ENCODE results near the gene SCN2B. TPM values are rescaled to one million over a fixed set of nuclear protein-coding genes. Genes with fewer than 3 reads are reported as not detected.

Gene SCN2B
- polyA plus RNA-seq, 2 donors = 0.06 to 0.19 TPM

DNA sequence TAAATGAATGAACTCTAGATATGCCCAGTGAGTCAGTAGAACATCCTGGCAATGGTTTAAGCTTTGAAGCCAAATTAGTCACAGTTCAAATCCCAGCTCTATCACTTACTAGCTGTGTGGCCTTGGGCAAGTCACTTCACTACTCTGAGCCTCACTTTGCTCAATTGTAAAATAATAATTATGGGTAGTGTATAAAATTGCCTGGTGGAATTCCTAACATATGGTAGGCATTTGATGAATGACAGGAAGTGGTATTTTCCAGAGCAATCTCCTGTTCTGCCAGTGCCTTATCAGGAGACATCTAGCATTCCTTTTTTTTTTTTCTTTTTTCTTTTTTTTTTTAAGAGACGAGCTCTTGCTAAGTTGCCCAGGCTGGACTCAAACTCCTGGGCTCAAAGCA is 36.9 kb downstream of the SCN2B start:
- H3K27ac ChIP-seq (ENCODE audit: low read depth in 2 of 2, low read length in 1 of 2) = no peak overlapping the region
- no peaks in the 10 kb centered on the region for H3K36me3 ChIP-seq (ENCODE audit: control insufficient read depth in 2 of 2, insufficient read depth in 2 of 2, low read length in 1 of 2)
- H3K27me3 ChIP-seq (ENCODE audit: control insufficient read depth in 1 of 2, insufficient read depth in 2 of 2, low read length in 2 of 2) = no peaks in the 10 kb centered on the region
- no peaks in the 10 kb centered on the region for H3K9me3 ChIP-seq (ENCODE audit: control insufficient read depth in 2 of 2, insufficient read depth in 1 of 2, low read depth in 1 of 2, low read length in 1 of 2)
- no peaks in the 10 kb centered on the region for H3K4me1 ChIP-seq (ENCODE audit: control insufficient read depth in 2 of 2, insufficient read depth in 2 of 2, low read length in 1 of 2)
- H3K4me3 ChIP-seq (ENCODE audit: low read depth in 1 of 2, low read length in 2 of 2) = no peak overlapping the region
- 50 to 62% methylated on average over 1 of the region's 1 CpG for WGBS, 2 donors

DNA sequence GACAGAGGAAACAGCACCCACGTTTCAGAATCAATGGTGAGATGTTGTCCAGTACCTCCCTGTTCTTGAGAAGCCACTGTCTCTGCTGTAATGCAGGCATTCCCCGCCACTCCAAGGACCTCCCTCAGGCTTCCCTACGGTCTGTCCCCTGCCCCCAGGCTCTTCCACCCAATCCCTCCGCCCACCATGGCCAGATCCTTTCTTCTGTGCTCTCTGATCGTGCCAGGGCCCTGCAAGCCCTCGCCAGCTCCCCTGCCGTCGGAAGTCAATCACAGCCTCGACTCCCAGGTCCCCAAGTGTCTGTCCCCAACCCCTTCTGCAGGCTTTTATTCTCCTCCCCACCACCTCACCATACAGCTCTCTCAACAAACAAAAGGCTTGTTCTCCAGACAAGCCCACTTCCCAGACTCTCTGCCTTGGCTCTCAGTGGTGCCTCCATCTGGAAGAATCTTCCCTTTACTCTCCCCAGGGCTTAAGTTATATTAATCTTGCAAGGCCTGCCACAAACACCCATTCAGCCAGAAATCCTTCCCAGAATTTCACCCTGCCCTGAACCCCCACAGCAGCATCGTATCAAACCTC is 37.5 kb downstream of the SCN2B start:
- Histone ChIP-seq H3K9me3 (ENCODE audit: control insufficient read depth in 2 of 2, insufficient read depth in 1 of 2, low read depth in 1 of 2, low read length in 1 of 2) (no peaks in the 10 kb centered on the region), H3K4me1 (ENCODE audit: control insufficient read depth in 2 of 2, insufficient read depth in 2 of 2, low read length in 1 of 2) (no peaks in the 10 kb centered on the region), H3K27ac (ENCODE audit: low read depth in 2 of 2, low read length in 1 of 2) (no peak overlapping the region), H3K36me3 (ENCODE audit: control insufficient read depth in 2 of 2, insufficient read depth in 2 of 2, low read length in 1 of 2) (no peaks in the 10 kb centered on the region), H3K27me3 (ENCODE audit: control insufficient read depth in 1 of 2, insufficient read depth in 2 of 2, low read length in 2 of 2) (no peaks in the 10 kb centered on the region), H3K4me3 (ENCODE audit: low read depth in 1 of 2, low read length in 2 of 2) (no peak overlapping the region)
- WGBS, 2 donors = 62 to 63% methylated on average over 8 to 10 of the region's 10 CpGs

DNA sequence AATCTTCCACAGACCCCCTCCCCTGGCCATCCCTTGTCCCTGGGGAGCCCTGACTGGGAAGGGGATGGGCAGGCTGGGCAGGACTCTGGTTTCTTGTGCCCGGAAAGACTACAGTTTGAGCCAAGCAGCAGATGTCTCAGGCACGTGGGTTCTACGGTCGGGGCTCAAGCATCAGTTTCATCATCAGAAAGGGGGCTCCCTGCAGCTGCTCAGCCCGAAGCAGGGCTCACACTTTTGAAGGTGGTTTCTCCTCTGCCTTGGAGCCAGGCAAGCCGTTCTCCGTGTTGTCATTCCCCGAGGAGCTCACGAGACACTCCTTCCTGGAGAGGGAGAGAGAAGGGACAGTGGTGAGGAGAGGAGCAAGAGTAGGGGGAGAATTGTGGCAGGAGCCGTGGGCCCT is 39.6 kb downstream of the SCN2B start:
- H3K4me3 ChIP-seq (ENCODE audit: low read depth in 1 of 2, low read length in 2 of 2) = no peak overlapping the region
- peaks cover 0 to 3% of the 10 kb centered on the region in 2 donors for H3K4me1 ChIP-seq (ENCODE audit: control insufficient read depth in 2 of 2, insufficient read depth in 2 of 2, low read length in 1 of 2)
- H3K9me3 ChIP-seq (ENCODE audit: control insufficient read depth in 2 of 2, insufficient read depth in 1 of 2, low read depth in 1 of 2, low read length in 1 of 2) = no peaks in the 10 kb centered on the region
- H3K36me3 ChIP-seq (ENCODE audit: control insufficient read depth in 2 of 2, insufficient read depth in 2 of 2, low read length in 1 of 2) = no peaks in the 10 kb centered on the region
- H3K27ac ChIP-seq (ENCODE audit: low read depth in 2 of 2, low read length in 1 of 2) = no peak overlapping the region
- 77 to 84% methylated on average over 10 of the region's 10 CpGs for WGBS, 2 donors
- no peaks in the 10 kb centered on the region for H3K27me3 ChIP-seq (ENCODE audit: control insufficient read depth in 1 of 2, insufficient read depth in 2 of 2, low read length in 2 of 2)

DNA sequence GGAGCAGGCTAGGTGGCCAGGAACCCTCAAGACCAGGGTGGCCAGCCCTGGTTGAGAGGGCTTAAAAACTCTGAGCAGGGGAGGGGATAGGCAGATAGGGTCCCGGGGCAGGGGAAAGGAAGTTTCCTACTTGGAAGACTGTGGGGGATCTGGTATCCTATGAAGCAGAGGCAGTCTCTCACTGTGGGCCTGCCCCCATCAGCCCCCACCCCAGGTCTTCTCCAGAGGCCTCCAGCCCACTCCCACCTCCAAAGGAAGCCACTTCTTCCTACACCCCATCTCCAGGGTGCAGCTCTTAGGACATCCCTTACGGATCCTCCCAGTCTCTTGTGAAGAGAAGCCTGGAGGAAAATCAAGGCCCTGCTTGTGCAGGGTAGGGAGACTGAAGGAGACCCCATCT is 40.1 kb downstream of the SCN2B start:
- H3K27ac ChIP-seq (ENCODE audit: low read depth in 2 of 2, low read length in 1 of 2) = no peak overlapping the region
- 88 to 92% methylated on average over 2 of the region's 2 CpGs for WGBS, 2 donors
- no peaks in the 10 kb centered on the region for H3K9me3 ChIP-seq (ENCODE audit: control insufficient read depth in 2 of 2, insufficient read depth in 1 of 2, low read depth in 1 of 2, low read length in 1 of 2)
- no peaks in the 10 kb centered on the region for H3K36me3 ChIP-seq (ENCODE audit: control insufficient read depth in 2 of 2, insufficient read depth in 2 of 2, low read length in 1 of 2)
- peaks cover 0 to 3% of the 10 kb centered on the region in 2 donors for H3K4me1 ChIP-seq (ENCODE audit: control insufficient read depth in 2 of 2, insufficient read depth in 2 of 2, low read length in 1 of 2)
- no peaks in the 10 kb centered on the region for H3K27me3 ChIP-seq (ENCODE audit: control insufficient read depth in 1 of 2, insufficient read depth in 2 of 2, low read length in 2 of 2)
- no peak overlapping the region for H3K4me3 ChIP-seq (ENCODE audit: low read depth in 1 of 2, low read length in 2 of 2)

DNA sequence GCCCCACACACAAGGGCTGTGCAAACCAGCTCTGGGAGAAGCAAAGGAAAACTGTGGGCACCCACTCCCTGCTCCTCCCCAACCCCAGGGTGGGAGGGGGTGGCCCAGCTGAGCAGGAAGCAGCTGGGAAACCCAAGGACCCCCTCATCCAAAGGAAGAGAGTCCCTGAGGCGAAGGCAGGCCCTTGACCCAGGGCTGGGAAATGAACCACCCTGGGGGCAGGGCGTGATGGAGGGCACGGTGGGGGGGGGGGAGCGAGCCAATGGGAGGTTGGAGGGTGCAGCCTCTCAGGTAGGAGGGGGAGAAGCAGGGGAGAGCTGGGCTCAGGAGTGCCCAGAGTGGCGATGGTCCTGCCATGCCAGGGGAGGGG is 40.7 kb downstream of the SCN2B start:
- no peaks in the 10 kb centered on the region for H3K27me3 ChIP-seq (ENCODE audit: control insufficient read depth in 1 of 2, insufficient read depth in 2 of 2, low read length in 2 of 2)
- 75 to 83% methylated on average over 5 of the region's 5 CpGs for WGBS, 2 donors

DNA sequence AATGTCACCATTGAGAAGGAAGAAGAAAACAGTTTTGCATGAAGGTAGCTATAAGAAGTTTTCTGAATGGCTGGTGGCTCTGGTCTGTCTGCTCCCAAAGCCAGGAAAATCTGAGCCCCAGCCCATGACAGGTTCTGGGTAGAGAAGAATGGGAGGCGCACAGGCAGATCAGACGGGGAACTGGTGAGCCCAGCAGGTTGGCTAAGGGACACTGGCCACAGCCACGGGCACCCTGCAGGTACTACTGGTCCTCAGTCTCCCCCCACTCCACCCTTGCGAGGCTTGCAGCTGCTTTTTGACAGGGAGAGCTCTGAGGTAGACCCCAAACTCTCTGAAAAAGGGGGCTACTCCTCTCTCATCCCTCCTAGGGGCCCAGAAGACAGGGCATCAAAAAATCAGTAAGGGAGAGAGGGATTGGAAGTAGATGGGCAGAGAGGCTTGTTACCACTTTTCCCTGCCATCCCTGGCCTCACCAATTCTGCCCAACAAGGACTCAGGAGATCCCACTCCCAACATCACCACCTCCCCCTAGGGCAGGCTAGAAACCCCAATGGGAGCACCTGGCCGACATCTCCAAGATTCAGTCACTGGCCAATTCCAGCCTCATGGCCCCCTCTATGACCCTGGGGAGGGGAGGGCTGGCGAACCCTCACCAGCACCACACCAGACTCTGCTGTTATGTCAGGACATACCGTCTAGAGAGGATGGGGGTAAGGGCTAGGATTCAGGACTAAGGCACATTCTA is 41.2 kb downstream of the SCN2B start:
- Histone ChIP-seq H3K9me3 (ENCODE audit: control insufficient read depth in 2 of 2, insufficient read depth in 1 of 2, low read depth in 1 of 2, low read length in 1 of 2) (no peaks in the 10 kb centered on the region), H3K4me1 (ENCODE audit: control insufficient read depth in 2 of 2, insufficient read depth in 2 of 2, low read length in 1 of 2) (peaks cover 2 to 3% of the 10 kb centered on the region in 2 donors), H3K27me3 (ENCODE audit: control insufficient read depth in 1 of 2, insufficient read depth in 2 of 2, low read length in 2 of 2) (no peaks in the 10 kb centered on the region), H3K36me3 (ENCODE audit: control insufficient read depth in 2 of 2, insufficient read depth in 2 of 2, low read length in 1 of 2) (no peaks in the 10 kb centered on the region), H3K27ac (ENCODE audit: low read depth in 2 of 2, low read length in 1 of 2) (no peak overlapping the region), H3K4me3 (ENCODE audit: low read depth in 1 of 2, low read length in 2 of 2) (no peak overlapping the region)
- WGBS, 2 donors = 79% methylated on average over 7 of the region's 7 CpGs

More for the DNA sequence above, 40.7 kb downstream of the SCN2B start:
- Histone ChIP-seq H3K4me3 (ENCODE audit: low read depth in 1 of 2, low read length in 2 of 2) (no peak overlapping the region), H3K4me1 (ENCODE audit: control insufficient read depth in 2 of 2, insufficient read depth in 2 of 2, low read length in 1 of 2) (peaks cover 0 to 3% of the 10 kb centered on the region in 2 donors), H3K9me3 (ENCODE audit: control insufficient read depth in 2 of 2, insufficient read depth in 1 of 2, low read depth in 1 of 2, low read length in 1 of 2) (no peaks in the 10 kb centered on the region), H3K36me3 (ENCODE audit: control insufficient read depth in 2 of 2, insufficient read depth in 2 of 2, low read length in 1 of 2) (no peaks in the 10 kb centered on the region), H3K27ac (ENCODE audit: low read depth in 2 of 2, low read length in 1 of 2) (no peak overlapping the region)

DNA sequence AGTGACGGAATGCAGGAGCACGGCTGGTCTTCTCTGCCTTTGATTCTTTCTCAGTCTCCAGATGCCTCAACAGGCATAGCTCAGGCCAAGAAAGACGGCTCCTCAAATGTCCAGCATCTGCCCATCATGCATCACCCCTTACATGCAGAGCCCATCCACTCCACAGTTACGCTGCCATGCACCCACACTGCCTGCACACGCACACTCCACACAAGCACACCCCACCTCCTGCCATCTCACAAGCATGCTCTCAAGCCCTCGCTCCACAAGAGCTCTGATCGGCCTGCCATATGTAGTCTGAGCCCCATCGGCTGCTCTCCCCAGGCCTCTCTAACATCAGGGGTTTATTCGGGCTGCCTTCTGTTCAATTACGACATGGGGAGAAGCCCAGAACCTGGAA is 42.6 kb downstream of the SCN2B start:
- H3K27ac ChIP-seq (ENCODE audit: low read depth in 2 of 2, low read length in 1 of 2) = no peak overlapping the region
- WGBS, 2 donors = 92 to 93% methylated on average over 10 of the region's 10 CpGs
- no peaks in the 10 kb centered on the region for H3K36me3 ChIP-seq (ENCODE audit: control insufficient read depth in 2 of 2, insufficient read depth in 2 of 2, low read length in 1 of 2)
- H3K4me1 ChIP-seq (ENCODE audit: control insufficient read depth in 2 of 2, insufficient read depth in 2 of 2, low read length in 1 of 2) = peaks cover 2 to 3% of the 10 kb centered on the region in 2 donors
- no peaks in the 10 kb centered on the region for H3K27me3 ChIP-seq (ENCODE audit: control insufficient read depth in 1 of 2, insufficient read depth in 2 of 2, low read length in 2 of 2)
- H3K4me3 ChIP-seq (ENCODE audit: low read depth in 1 of 2, low read length in 2 of 2) = no peak overlapping the region
- H3K9me3 ChIP-seq (ENCODE audit: control insufficient read depth in 2 of 2, insufficient read depth in 1 of 2, low read depth in 1 of 2, low read length in 1 of 2) = no peaks in the 10 kb centered on the region

DNA sequence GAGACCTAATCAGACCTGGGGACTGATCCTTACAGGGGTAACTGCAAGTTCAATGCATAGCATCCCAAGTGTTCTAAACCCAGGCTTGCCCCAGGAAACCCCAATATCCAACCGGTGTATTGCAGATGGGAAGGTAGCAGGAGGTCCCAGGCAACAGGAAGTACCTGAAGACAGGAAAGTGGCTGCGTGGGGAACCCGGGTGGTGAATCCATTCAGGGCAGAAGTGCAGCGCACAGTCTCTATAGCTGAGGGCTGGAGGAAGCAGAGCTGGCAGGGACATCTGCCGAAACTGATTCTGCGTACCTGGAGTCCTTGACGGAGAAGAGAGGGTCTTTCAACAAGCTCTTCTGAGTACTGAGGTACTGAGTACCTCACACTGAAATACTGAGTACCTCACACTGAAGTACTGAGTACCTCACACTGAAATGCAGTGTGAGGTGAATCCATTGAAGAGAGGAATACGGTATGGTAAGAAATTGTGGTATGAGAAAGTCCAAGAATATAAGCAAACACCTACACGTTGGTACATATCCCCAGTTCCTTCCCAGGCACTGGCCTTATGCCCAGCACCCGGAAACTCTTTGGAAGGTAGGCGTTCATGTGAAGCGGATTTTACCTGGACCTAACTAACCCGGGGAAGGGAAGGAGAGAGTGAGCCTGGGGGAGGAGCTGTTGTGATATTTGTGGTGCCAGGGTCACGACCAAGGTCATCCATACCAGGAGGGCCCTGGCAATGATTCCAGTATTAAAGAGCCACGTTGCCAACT is 43.9 kb downstream of the SCN2B start:
- WGBS, 2 donors = 58 to 62% methylated on average over 15 of the region's 15 CpGs
- Histone ChIP-seq H3K4me1 (ENCODE audit: control insufficient read depth in 2 of 2, insufficient read depth in 2 of 2, low read length in 1 of 2) (peaks cover 2 to 3% of the 10 kb centered on the region in 2 donors), H3K27ac (ENCODE audit: low read depth in 2 of 2, low read length in 1 of 2) (peak overlapping the region in 1 of 2 donors; percentile 7), H3K27me3 (ENCODE audit: control insufficient read depth in 1 of 2, insufficient read depth in 2 of 2, low read length in 2 of 2) (no peaks in the 10 kb centered on the region), H3K9me3 (ENCODE audit: control insufficient read depth in 2 of 2, insufficient read depth in 1 of 2, low read depth in 1 of 2, low read length in 1 of 2) (no peaks in the 10 kb centered on the region), H3K4me3 (ENCODE audit: low read depth in 1 of 2, low read length in 2 of 2) (no peak overlapping the region), H3K36me3 (ENCODE audit: control insufficient read depth in 2 of 2, insufficient read depth in 2 of 2, low read length in 1 of 2) (no peaks in the 10 kb centered on the region)

DNA sequence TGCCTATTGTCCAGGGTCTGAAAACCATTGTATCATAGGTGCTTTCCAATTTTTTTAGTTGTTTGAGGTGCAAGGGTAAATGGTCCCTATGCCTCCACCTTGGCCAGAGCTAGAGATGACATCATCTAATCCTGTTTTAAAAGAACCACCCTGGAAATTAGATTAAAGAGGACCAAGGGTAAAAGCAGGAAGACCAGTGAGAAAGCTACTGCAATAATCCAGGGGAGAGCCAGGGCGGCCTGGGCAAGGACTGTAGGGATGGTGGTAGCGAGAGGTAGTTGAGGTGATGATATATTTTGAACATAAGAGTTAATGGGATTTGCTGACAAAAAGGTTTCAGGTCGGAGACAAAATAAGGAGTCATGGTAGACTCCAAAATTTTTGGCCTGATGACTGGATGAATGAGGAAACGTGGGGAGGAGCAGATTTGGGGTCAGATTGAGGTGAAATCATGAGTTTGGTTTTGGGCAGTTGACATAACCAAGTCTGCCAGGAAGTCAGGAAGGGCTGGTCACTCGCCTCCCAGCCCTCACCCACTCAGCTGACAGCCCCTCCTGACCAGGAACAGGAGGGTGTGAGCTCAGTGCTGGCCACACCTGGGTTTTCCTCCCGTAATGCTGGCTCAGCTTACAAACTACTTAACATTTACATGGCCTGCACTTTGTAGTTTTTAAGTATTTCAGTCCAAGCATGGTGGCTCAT is 46.8 kb downstream of the SCN2B start:
- H3K4me1 ChIP-seq (ENCODE audit: control insufficient read depth in 2 of 2, insufficient read depth in 2 of 2, low read length in 1 of 2) = peaks cover 2 to 3% of the 10 kb centered on the region in 2 donors
- 66 to 72% methylated on average over 6 of the region's 6 CpGs for WGBS, 2 donors
- no peaks in the 10 kb centered on the region for H3K9me3 ChIP-seq (ENCODE audit: control insufficient read depth in 2 of 2, insufficient read depth in 1 of 2, low read depth in 1 of 2, low read length in 1 of 2)
- no peak overlapping the region for H3K4me3 ChIP-seq (ENCODE audit: low read depth in 1 of 2, low read length in 2 of 2)
- no peaks in the 10 kb centered on the region for H3K27me3 ChIP-seq (ENCODE audit: control insufficient read depth in 1 of 2, insufficient read depth in 2 of 2, low read length in 2 of 2)
- peak overlapping the region; percentile 26 to 80 for H3K27ac ChIP-seq (ENCODE audit: low read depth in 2 of 2, low read length in 1 of 2)
- no peaks in the 10 kb centered on the region for H3K36me3 ChIP-seq (ENCODE audit: control insufficient read depth in 2 of 2, insufficient read depth in 2 of 2, low read length in 1 of 2)

All from esophagus (tissue), 2 donors.